GM12864 (cell line): ENCODE data around the gene PTPRR.

Source experiments
- DNase-seq: peaks from one replicate; pipeline ENCODE4 v3.0.0-alpha.2; 2011; ENCODE audit warnings: low read depth
- H3K4me3 ChIP-seq: 2 replicates; pipeline ENCODE4 v1.5.1; 2011; ENCODE audit warnings: mild to moderate bottlenecking, low read depth, low read length, control low read depth
- CTCF ChIP-seq: IDR thresholded peaks from 2 replicates; pipeline ENCODE4 v1.5.1; 2011; ENCODE audit warnings: low read depth, mild to moderate bottlenecking, moderate library complexity, low read length, control low read depth, inconsistent platforms; ENCODE audit errors: missing control alignments

PTPRR gene

GRCh38 chr12:70664465-70664881 lies 256.1 kb downstream of the PTPRR start:
- no peak overlapping the region for H3K4me3 ChIP-seq
- TF ChIP-seq CTCF, result no peak
- no peak for DNase-seq

GRCh38 chr12:70663838-70664237 lies 256.7 kb downstream of the PTPRR start:
- no peak for TF ChIP-seq CTCF
- no peak for DNase-seq

GRCh38 chr12:70661466-70662161 lies 258.9 kb downstream of the PTPRR start:
- TF ChIP-seq CTCF, result no peak
- no peak for DNase-seq
- no peak overlapping the region for H3K4me3 ChIP-seq

More at GRCh38 chr12:70663838-70664237, 256.7 kb downstream of the PTPRR start:
- no peak overlapping the region for H3K4me3 ChIP-seq

GRCh38 chr12:70660620-70661219 lies 259.8 kb downstream of the PTPRR start:
- no peak for TF ChIP-seq CTCF
- DNase-seq, result no peak
- no peak overlapping the region for H3K4me3 ChIP-seq

GRCh38 chr12:70660002-70660604 lies 260.4 kb downstream of the PTPRR start:
- no peak for TF ChIP-seq CTCF
- H3K4me3 ChIP-seq, result no peak overlapping the region
- no peak for DNase-seq

- no peak for DNase-seq
- H3K4me3 ChIP-seq, result no peak overlapping the region
- TF ChIP-seq CTCF, result no peak
Measured at GRCh38 chr12:70659077-70659606, 261.4 kb downstream of the PTPRR start.
